ENCODE data around the gene C16orf95. TPM values are rescaled to one million over a fixed set of nuclear protein-coding genes. Genes with fewer than 3 reads are reported as not detected.
A peak's percentile ranks its signal among the peaks of the same experiment; 100 is the strongest.

Gene C16orf95
- total RNA-seq, 2 experiments from 2014 or later: 17.2 to 23.4 TPM

- no peaks in the 10 kb centered on the region for H3K27me3 Mint-ChIP-seq (ENCODE audit: low read depth)
- peaks cover 13% of the 10 kb centered on the region for H3K36me3 Mint-ChIP-seq (ENCODE audit: low read depth)
- intact Hi-C loops (cut with micrococcal nuclease): loop anchor here (2.0 to 5.0 kb wide), 2 partner anchors 176 to 556 kb away; partner anchors contain the start of gene ZCCHC14
- H3K4me3 Mint-ChIP-seq: peak overlapping the region; percentile 88
- CTCF ChIA-PET: interaction anchor here (0.6 to 3.3 kb wide), 5 partner anchors 9 to 320 kb away, joined by 3 to 16 read pairs (median 6); no protein-coding TSS in a partner anchor
- peaks cover 17% of the 10 kb centered on the region for H3K4me1 Mint-ChIP-seq (ENCODE audit: low read depth)
- no peaks in the 10 kb centered on the region for H3K9me3 Mint-ChIP-seq
- peak overlapping the region; percentile 91 for H3K27ac Mint-ChIP-seq
- DNase-seq: no peak
Observed at GRCh38 chr16:87316450-87316922, 706 bp downstream of the C16orf95 start.

GRCh38 chr16:87314990-87315420, 2.2 kb downstream of the C16orf95 start:
- H3K36me3 Mint-ChIP-seq (ENCODE audit: low read depth): peaks cover 13% of the 10 kb centered on the region
- peaks cover 17% of the 10 kb centered on the region for H3K4me1 Mint-ChIP-seq (ENCODE audit: low read depth)
- no peak overlapping the region for H3K4me3 Mint-ChIP-seq
- H3K27ac Mint-ChIP-seq: no peak overlapping the region
- H3K9me3 Mint-ChIP-seq: no peaks in the 10 kb centered on the region
- DNase-seq: no peak
- CTCF ChIA-PET: interaction anchor here (1.1 to 3.3 kb wide), 2 partner anchors 9 to 80 kb away, joined by 3 to 16 read pairs; no protein-coding TSS in a partner anchor
- intact Hi-C loops (cut with micrococcal nuclease): loop anchor here (5.0 kb wide), 1 partner anchor 557 kb away; no protein-coding TSS in a partner anchor
- H3K27me3 Mint-ChIP-seq (ENCODE audit: low read depth): no peaks in the 10 kb centered on the region

- H3K4me3 Mint-ChIP-seq: no peak overlapping the region
Observed at GRCh38 chr16:87312008-87312407, 5.2 kb downstream of the C16orf95 start.

GRCh38 chr16:87311387-87311786, 5.8 kb downstream of the C16orf95 start:
- H3K9me3 Mint-ChIP-seq: no peaks in the 10 kb centered on the region
- CTCF ChIA-PET: no interaction called here
- H3K27ac Mint-ChIP-seq: no peak overlapping the region
- H3K27me3 Mint-ChIP-seq (ENCODE audit: low read depth): no peaks in the 10 kb centered on the region
- no peak overlapping the region for H3K4me3 Mint-ChIP-seq
- no peak for DNase-seq
- H3K4me1 Mint-ChIP-seq (ENCODE audit: low read depth): peaks cover 3% of the 10 kb centered on the region
- peaks cover 5% of the 10 kb centered on the region for H3K36me3 Mint-ChIP-seq (ENCODE audit: low read depth)
- intact Hi-C loops (cut with micrococcal nuclease): no loop called here

More at GRCh38 chr16:87312008-87312407, 5.2 kb downstream of the C16orf95 start:
- intact Hi-C loops (cut with micrococcal nuclease): no loop called here
- Mint-ChIP-seq H3K27me3 (ENCODE audit: low read depth) (no peaks in the 10 kb centered on the region), H3K36me3 (ENCODE audit: low read depth) (peaks cover 5% of the 10 kb centered on the region), H3K27ac (no peak overlapping the region), H3K4me1 (ENCODE audit: low read depth) (peaks cover 7% of the 10 kb centered on the region), H3K9me3 (no peaks in the 10 kb centered on the region)
- CTCF ChIA-PET: interaction anchor here (0.7 kb wide), 1 partner anchor 10 kb away, joined by 3 read pairs; no protein-coding TSS in a partner anchor
- DNase-seq: no peak

GRCh38 chr16:87310610-87311009, 6.6 kb downstream of the C16orf95 start:
- no peaks in the 10 kb centered on the region for H3K4me1 Mint-ChIP-seq (ENCODE audit: low read depth)
- H3K27ac Mint-ChIP-seq: no peak overlapping the region
- H3K9me3 Mint-ChIP-seq: no peaks in the 10 kb centered on the region
- no peak overlapping the region for H3K4me3 Mint-ChIP-seq
- DNase-seq: no peak
- intact Hi-C loops (cut with micrococcal nuclease): no loop called here
- CTCF ChIA-PET: no interaction called here
- H3K27me3 Mint-ChIP-seq (ENCODE audit: low read depth): no peaks in the 10 kb centered on the region
- peaks cover 5% of the 10 kb centered on the region for H3K36me3 Mint-ChIP-seq (ENCODE audit: low read depth)

- Mint-ChIP-seq H3K36me3 (ENCODE audit: low read depth) (peaks cover 5% of the 10 kb centered on the region), H3K4me3 (no peak overlapping the region), H3K9me3 (no peaks in the 10 kb centered on the region)
Observed at GRCh38 chr16:87309620-87310525, 7.3 kb downstream of the C16orf95 start.

GRCh38 chr16:87308826-87309225, 8.4 kb downstream of the C16orf95 start:
- Mint-ChIP-seq H3K9me3 (no peaks in the 10 kb centered on the region), H3K4me1 (ENCODE audit: low read depth) (peaks cover under 1% of the 10 kb centered on the region), H3K27ac (no peak overlapping the region), H3K4me3 (no peak overlapping the region), H3K27me3 (ENCODE audit: low read depth) (no peaks in the 10 kb centered on the region), H3K36me3 (ENCODE audit: low read depth) (peaks cover 5% of the 10 kb centered on the region)
- CTCF ChIA-PET: interaction anchor here (0.7 to 1.6 kb wide), 2 partner anchors 8 to 16 kb away, joined by 3 to 6 read pairs; partner anchors contain the start of gene C16orf95
- DNase-seq: no peak
- intact Hi-C loops (cut with micrococcal nuclease): no loop called here

More at GRCh38 chr16:87309620-87310525, 7.3 kb downstream of the C16orf95 start:
- Mint-ChIP-seq H3K27me3 (ENCODE audit: low read depth) (no peaks in the 10 kb centered on the region), H3K4me1 (ENCODE audit: low read depth) (no peaks in the 10 kb centered on the region), H3K27ac (no peak overlapping the region)
- DNase-seq: no peak
- intact Hi-C loops (cut with micrococcal nuclease): no loop called here
- CTCF ChIA-PET: no interaction called here

GRCh38 chr16:87306516-87306915, 10.7 kb downstream of the C16orf95 start:
- intact Hi-C loops (cut with micrococcal nuclease): no loop called here
- H3K4me3 Mint-ChIP-seq: no peak overlapping the region
- H3K36me3 Mint-ChIP-seq (ENCODE audit: low read depth): peaks cover 5% of the 10 kb centered on the region
- DNase-seq: no peak
- peaks cover 8% of the 10 kb centered on the region for H3K4me1 Mint-ChIP-seq (ENCODE audit: low read depth)
- CTCF ChIA-PET: no interaction called here
- H3K27ac Mint-ChIP-seq: no peak overlapping the region
- H3K27me3 Mint-ChIP-seq (ENCODE audit: low read depth): no peaks in the 10 kb centered on the region
- no peaks in the 10 kb centered on the region for H3K9me3 Mint-ChIP-seq

GRCh38 chr16:87305505-87306391, 11.4 kb downstream of the C16orf95 start:
- intact Hi-C loops (cut with micrococcal nuclease): no loop called here
- H3K27me3 Mint-ChIP-seq (ENCODE audit: low read depth): no peaks in the 10 kb centered on the region
- DNase-seq: no peak
- peaks cover 5% of the 10 kb centered on the region for H3K36me3 Mint-ChIP-seq (ENCODE audit: low read depth)
- no peak overlapping the region for H3K27ac Mint-ChIP-seq
- H3K4me1 Mint-ChIP-seq (ENCODE audit: low read depth): peaks cover 8% of the 10 kb centered on the region
- H3K9me3 Mint-ChIP-seq: no peaks in the 10 kb centered on the region
- CTCF ChIA-PET: no interaction called here
- H3K4me3 Mint-ChIP-seq: no peak overlapping the region

GRCh38 chr16:87304951-87305350, 12.2 kb downstream of the C16orf95 start:
- no peak overlapping the region for H3K27ac Mint-ChIP-seq
- no peak for DNase-seq
- H3K4me3 Mint-ChIP-seq: no peak overlapping the region
- peaks cover 5% of the 10 kb centered on the region for H3K36me3 Mint-ChIP-seq (ENCODE audit: low read depth)
- H3K4me1 Mint-ChIP-seq (ENCODE audit: low read depth): peaks cover 8% of the 10 kb centered on the region
- H3K9me3 Mint-ChIP-seq: no peaks in the 10 kb centered on the region
- intact Hi-C loops (cut with micrococcal nuclease): no loop called here
- H3K27me3 Mint-ChIP-seq (ENCODE audit: low read depth): no peaks in the 10 kb centered on the region
- CTCF ChIA-PET: interaction anchor here (0.7 kb wide), 1 partner anchor 21 kb away, joined by 3 read pairs; no protein-coding TSS in a partner anchor

GRCh38 chr16:87303962-87304521, 13.2 kb downstream of the C16orf95 start:
- Mint-ChIP-seq H3K4me1 (ENCODE audit: low read depth) (peaks cover 8% of the 10 kb centered on the region), H3K27ac (no peak overlapping the region), H3K9me3 (no peaks in the 10 kb centered on the region), H3K4me3 (no peak overlapping the region), H3K36me3 (ENCODE audit: low read depth) (peaks cover 5% of the 10 kb centered on the region), H3K27me3 (ENCODE audit: low read depth) (no peaks in the 10 kb centered on the region)
- no peak for DNase-seq
- CTCF ChIA-PET: interaction anchor here (1.4 to 1.5 kb wide), 2 partner anchors 13 to 332 kb away, joined by 3 to 5 read pairs; partner anchors contain the start of gene C16orf95
- intact Hi-C loops (cut with micrococcal nuclease): no loop called here

Data from activated naive CD4-positive, alpha-beta T cell treated with anti-CD3 and anti-CD28 coated beads for 36 hours (primary cell).